ENCODE measurements around the gene AKAP9. TPM values are rescaled to one million over a fixed set of nuclear protein-coding genes. Genes with fewer than 3 reads are reported as not detected.
"Not testable (repeated sequence)": the region's sequence is repeated elsewhere in the genome, so short reads cannot be mapped to it uniquely, and the experiment has no call there.

The AKAP9 gene
- total RNA-seq, 1 donor from 2014 or later, result 44.1 TPM

GRCh38 chr7:92095380-92095779 lies 154.7 kb downstream of the AKAP9 start:
- ATAC-seq (no peak), DNase-seq (ENCODE audit: missing footprints) (no peak)
- intact Hi-C loops (cut with DNase I), result no loop called here

GRCh38 chr7:92100534-92100933 lies 159.9 kb downstream of the AKAP9 start:
- ATAC-seq, result no peak
- no peak for DNase-seq (ENCODE audit: missing footprints)
- intact Hi-C loops (cut with DNase I), result loop anchor here (10.0 kb wide), 1 partner anchor 124 kb away; no protein-coding TSS in a partner anchor

- not testable (repeated sequence) for ATAC-seq; DNase-seq (ENCODE audit: missing footprints)
- intact Hi-C loops (cut with DNase I), result loop anchor here (10.0 kb wide), 1 partner anchor 122 kb away; no protein-coding TSS in a partner anchor
Observed at GRCh38 chr7:92102862-92103261, 162.2 kb downstream of the AKAP9 start.

DNA sequence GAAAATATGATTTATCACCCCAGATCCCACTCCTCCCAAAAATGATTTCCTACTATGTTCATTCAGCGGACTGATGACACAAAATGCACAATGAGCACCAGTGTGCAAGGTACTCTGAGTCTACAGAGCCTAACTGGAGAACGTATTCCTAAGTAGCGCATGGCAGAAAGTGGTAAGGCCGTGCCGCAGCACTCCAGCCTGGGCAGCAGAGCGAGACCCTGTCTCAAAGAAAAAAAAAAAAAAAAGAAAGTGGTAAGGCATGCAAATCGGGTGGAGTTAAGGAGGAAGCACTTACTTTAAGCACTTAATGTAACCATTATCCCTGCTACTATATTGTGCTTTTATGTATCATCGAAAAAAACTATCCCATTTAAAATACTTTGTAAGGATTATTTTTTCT lies 168.2 kb downstream of the AKAP9 start:
- intact Hi-C loops (cut with DNase I), result loop anchor here (10.0 kb wide), 1 partner anchor 116 kb away; no protein-coding TSS in a partner anchor
- ATAC-seq, result no peak
- DNase-seq (ENCODE audit: missing footprints), result no peak

GRCh38 chr7:92110857-92111256 lies 170.2 kb downstream of the AKAP9 start:
- ATAC-seq, result no peak
- intact Hi-C loops (cut with DNase I), result no loop called here
- no peak for DNase-seq (ENCODE audit: missing footprints)

GRCh38 chr7:92115821-92116220 lies 175.2 kb downstream of the AKAP9 start:
- intact Hi-C loops (cut with DNase I), result no loop called here

GRCh38 chr7:92116949-92117348 lies 176.3 kb downstream of the AKAP9 start:
- intact Hi-C loops (cut with DNase I), result no loop called here
- ATAC-seq (no peak), DNase-seq (ENCODE audit: missing footprints) (no peak)

More at GRCh38 chr7:92115821-92116220, 175.2 kb downstream of the AKAP9 start:
- DNase-seq (ENCODE audit: missing footprints), result no peak
- no peak for ATAC-seq

GRCh38 chr7:92119213-92119759 lies 178.6 kb downstream of the AKAP9 start:
- ATAC-seq, result no peak
- no peak for DNase-seq (ENCODE audit: missing footprints)
- intact Hi-C loops (cut with DNase I), result no loop called here

GRCh38 chr7:92121681-92122080 lies 181.0 kb downstream of the AKAP9 start:
- DNase-seq (ENCODE audit: missing footprints), result no peak
- intact Hi-C loops (cut with DNase I), result no loop called here
- ATAC-seq, result no peak

- intact Hi-C loops (cut with DNase I), result loop anchor here (10.0 kb wide), 1 partner anchor 246 kb away; the partner anchor contains the start of gene MTERF1
- no peak for ATAC-seq
Observed at GRCh38 chr7:92131093-92131492, 190.4 kb downstream of the AKAP9 start.

GRCh38 chr7:92131764-92132330 lies 191.2 kb downstream of the AKAP9 start:
- DNase-seq (ENCODE audit: missing footprints), result no peak
- intact Hi-C loops (cut with DNase I), result loop anchor here (10.0 kb wide), 1 partner anchor 247 kb away; the partner anchor contains the start of gene MTERF1
- ATAC-seq, result no peak

More at GRCh38 chr7:92131093-92131492, 190.4 kb downstream of the AKAP9 start:
- no peak for DNase-seq (ENCODE audit: missing footprints)

DNA sequence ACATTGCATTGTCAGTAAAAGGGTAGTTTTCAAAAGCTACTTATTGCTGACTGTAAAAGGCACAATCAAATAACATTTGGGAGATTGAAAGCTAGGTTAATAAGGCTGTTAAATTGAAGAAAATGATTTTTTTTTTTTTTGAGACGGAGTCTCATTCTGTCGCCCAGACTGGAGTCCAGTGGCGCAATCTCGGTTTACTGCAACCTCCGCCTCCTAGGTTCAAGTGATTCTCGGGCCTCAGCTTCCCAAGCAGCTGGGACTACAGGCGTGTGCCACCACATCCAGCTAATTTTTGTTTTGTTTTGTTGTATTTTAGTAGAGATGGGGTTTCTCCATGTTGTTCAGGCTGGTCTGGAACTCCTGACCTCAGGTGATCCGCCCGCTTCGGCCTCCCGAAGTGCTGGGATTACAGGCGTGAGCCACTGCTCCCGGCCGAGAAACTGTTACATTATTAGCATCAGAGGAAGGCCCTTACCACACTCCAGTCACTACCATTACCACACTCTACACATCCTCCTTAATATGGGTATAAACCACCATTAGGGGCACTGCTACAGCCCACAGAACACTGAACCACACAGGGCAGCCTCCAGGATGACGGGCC lies 192.6 kb downstream of the AKAP9 start:
- DNase-seq (ENCODE audit: missing footprints), result peak; percentile 32
- intact Hi-C loops (cut with DNase I), result loop anchor here (10.0 kb wide), 1 partner anchor 248 kb away; the partner anchor contains the start of gene MTERF1
- peak; percentile 4 for ATAC-seq

- intact Hi-C loops (cut with DNase I), result loop anchor here (1.0 to 10.0 kb wide), 2 partner anchors 249 to 313 kb away; partner anchors contain the start of genes GATAD1 and MTERF1
- peak; percentile 87 for DNase-seq (ENCODE audit: missing footprints)
- peak; percentile 58 for ATAC-seq
Observed at GRCh38 chr7:92133737-92134270, 193.1 kb downstream of the AKAP9 start.

GRCh38 chr7:92134271-92135051 lies 193.8 kb downstream of the AKAP9 start, which contains the start of gene CYP51A1:
CYP51A1 (minus strand) TSS chr7:92134477; CDS start chr7:92134364, 113 bp downstream.
- ATAC-seq, result peak; percentile 97
- intact Hi-C loops (cut with DNase I), result loop anchor here (1.0 to 10.0 kb wide), 2 partner anchors 250 to 313 kb away; partner anchors contain the start of genes GATAD1 and MTERF1
- peak; percentile 95 for DNase-seq (ENCODE audit: missing footprints)

DNA sequence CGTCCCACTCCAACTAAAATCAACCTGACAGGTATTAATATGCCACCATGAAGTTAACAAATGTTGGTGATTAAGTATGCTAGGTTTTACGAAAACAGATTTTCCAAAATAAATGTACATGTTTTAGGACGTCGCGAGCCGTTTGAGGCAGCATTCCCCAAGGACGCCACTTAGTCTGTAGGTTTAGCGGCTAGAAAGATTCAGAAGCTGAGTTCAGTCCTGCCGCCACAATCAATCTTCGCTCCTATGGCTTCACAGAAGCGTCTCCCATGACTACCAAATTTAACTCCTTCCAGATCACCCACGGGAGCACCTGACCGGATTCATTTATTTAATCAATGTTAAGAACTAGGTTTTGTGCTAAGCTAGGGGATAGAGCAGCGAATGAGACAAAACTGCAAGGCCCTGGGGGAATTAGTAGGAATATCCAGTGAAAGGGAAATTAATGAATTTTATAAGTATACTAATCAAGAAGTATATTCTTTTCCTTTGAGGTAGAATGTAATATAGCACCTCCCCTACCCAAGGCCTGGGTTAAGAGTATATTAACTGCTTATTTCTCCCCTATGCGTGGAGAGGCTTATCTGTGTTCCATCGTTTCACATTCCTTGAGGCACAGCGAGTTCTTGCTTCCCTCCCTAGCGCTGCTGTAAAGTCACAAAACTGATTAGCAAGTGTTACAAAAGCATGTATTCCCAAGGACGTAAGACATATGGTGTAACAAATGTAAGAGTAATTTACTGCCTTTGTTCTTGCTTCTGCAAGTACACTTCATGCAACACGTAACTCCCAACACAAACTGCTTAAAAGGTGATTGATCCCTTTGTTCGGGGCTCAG lies 194.6 kb downstream of the AKAP9 start:
- intact Hi-C loops (cut with DNase I), result loop anchor here (10.0 kb wide), 1 partner anchor 250 kb away; the partner anchor contains the start of gene MTERF1

DNA sequence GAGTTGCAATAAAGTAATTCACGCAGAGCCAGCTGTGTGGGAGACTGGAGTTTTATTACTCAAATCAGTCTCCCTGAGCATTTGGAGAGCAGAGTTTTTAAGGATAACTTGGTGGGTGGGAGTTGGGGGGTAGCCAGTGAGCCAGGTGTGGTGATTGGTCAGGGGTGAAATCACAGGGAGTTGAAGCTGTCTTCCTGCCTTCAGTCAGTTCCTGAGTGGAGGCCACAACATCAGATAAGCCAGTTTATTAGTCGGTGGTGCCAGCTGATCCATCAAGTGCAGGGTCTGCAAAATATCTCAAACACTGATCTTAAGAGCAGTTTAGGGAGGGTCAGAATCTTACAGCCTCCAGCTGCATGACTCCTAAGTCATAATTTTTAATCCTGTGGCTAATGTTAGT lies 196.9 kb downstream of the AKAP9 start:
- ATAC-seq (no peak), DNase-seq (ENCODE audit: missing footprints) (no peak)
- intact Hi-C loops (cut with DNase I), result loop anchor here (10.0 kb wide), 1 partner anchor 253 kb away; the partner anchor contains the start of gene MTERF1

More for the DNA sequence above, 194.6 kb downstream of the AKAP9 start:
- no peak for DNase-seq (ENCODE audit: missing footprints)
- no peak for ATAC-seq

- intact Hi-C loops (cut with DNase I), result no loop called here
- ATAC-seq (no peak), DNase-seq (ENCODE audit: missing footprints) (no peak)
Observed at GRCh38 chr7:92141161-92141560, 200.5 kb downstream of the AKAP9 start.

All from Right ventricle myocardium inferior (tissue), 1 donor.